SK-MEL-5 (cell line): ENCODE results near the gene NUDT3. TPM values are rescaled to one million over a fixed set of nuclear protein-coding genes. Genes with fewer than 3 reads are reported as not detected.
"Not testable (repeated sequence)": the region's sequence is repeated elsewhere in the genome, so short reads cannot be mapped to it uniquely, and the experiment has no call there.

Experiments
- DNase-seq: peaks from one replicate; pipeline ENCODE4 v3.0.0-alpha.2; 2016; ENCODE audit warnings: low read depth, low spot score
- in situ Hi-C: cut with HindIII; loops from 2 replicates; pipeline ENCODE4 v1.10.0; 2016; ENCODE audit warnings: low sequenced_read_pairs, high pct_unique_total_duplicates, low pct_unique_long_range_greater_than_20kb
- total RNA-seq: library from RNA; depleted of rRNA; stranded (reverse); fragments of >200 nt; shearing (Covaris generic); gene quantifications from 2 replicates; pipeline ENCODE4 v1.2.3, GENCODE V29; 2014

NUDT3 gene
- total RNA-seq, 1 experiment from 2014 or later, result 34.6 TPM

DNA sequence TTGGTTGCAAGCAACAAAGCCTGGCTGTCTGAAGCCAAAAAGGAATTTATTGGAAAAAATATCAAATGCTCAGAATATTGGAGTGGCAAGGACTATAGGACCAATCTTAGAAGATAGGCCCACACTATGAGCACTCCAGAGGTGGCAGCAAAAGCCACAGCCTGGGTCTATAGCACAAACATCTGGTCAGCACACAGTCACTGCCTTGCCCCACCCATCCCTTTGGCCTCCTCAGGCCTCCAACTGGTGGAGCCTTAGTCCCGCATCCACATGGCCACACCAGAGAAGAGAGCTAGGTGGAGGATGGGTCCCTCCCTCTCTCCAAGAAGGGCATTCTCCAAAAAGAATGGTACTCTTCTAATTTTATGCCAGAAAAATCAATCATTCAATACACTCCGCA lies 14.0 kb downstream of the NUDT3 start:
- in situ Hi-C loops, result no loop called here

DNA sequence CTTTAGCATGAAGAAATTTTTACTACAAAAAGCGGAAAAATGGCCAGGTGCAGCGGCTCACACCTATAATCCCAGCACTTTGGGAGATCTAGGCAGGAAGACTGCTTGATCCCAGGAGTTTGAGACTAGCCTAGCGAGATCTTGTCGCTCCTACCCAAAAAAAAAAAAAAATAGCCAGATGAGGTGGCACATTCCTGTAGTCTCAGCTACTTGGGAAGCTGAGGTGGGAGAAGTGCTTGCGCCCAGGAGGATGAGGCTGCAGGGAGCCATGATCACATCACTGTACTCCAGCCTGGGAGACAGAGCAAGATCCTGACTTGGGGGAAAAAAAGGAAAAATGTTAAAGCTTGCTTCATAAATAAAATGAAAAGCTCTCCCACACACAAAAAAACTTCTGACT lies 14.5 kb downstream of the NUDT3 start:
- no peak for DNase-seq
- in situ Hi-C loops, result no loop called here

More for the DNA sequence above, 14.0 kb downstream of the NUDT3 start:
- no peak for DNase-seq

DNA sequence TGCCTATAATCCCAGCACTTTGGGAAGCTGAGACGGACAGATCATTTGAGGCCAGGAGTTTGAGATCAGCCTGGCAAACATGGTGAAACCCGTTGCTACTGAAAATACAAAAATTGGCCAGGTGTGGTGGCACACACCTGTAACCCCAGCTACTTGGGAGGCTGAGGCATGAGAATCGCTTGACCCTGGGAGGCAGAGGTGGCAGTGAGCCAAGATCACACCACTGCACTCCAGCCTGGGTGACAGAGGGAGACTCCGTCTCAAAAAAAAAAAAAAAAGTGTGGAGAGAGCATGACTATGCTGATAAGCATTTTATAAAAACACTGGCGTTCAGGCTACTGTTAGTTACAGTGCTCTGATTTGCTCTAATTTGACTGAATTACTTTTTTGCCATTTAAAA lies 14.9 kb downstream of the NUDT3 start:
- DNase-seq, in situ Hi-C loops: not testable (repeated sequence)

DNA sequence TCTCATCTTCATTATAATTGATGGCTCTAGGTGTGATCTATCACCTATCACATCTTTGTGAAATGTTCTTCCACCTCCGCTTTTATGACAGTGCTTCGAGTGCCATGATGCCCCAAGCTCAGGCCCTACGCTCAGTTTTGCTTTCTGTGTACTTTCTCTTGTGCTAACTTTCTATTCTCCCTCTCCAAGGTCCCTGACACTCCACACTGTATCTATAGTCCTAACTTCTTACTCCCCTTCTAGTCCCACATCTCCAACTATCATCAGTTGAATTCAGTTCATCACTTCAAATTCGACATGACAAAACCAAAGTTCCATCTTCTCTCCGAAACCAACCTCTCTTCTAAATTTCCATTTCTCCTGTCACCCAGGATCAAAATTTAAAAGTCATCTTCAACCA lies 16.6 kb downstream of the NUDT3 start:
- in situ Hi-C loops, result no loop called here
- no peak for DNase-seq

DNA sequence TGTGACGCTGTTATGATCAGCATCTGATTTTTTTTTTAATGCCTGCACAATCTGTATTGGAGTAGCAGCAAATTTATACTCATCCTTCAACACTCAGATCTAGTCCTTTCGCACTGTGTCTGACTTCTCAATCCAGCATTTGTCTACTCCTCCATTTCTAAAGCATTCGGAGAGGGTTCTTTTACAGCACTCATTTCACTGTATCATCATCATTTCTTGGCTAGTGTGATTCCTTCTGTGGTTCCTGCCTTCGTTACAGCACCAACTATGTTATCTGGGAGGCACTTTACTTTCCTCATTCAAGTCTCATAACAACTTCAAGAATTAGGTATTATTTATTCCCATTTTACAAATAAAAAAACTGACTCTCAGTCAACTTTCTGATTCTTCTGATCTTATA lies 18.0 kb downstream of the NUDT3 start:
- in situ Hi-C loops, result no loop called here
- DNase-seq, result no peak

DNA sequence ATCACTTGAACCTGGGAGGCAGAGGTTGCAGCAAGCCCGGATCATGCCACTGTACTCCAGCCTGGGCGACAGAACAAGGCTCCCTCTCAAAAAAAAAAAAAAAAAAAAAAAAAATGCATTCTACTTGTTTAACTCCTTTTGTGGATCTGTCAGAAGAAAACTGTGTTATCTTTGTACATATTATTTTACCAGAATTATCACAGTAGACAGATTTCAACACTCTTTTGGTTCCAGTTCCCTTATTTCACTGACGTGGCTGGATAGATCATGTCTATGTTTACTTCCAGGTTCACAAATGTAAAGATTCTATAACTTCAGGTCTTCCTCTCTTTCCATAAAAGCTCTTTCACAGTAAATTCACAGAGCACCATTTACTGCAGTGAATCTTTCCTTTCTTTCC lies 18.4 kb downstream of the NUDT3 start:
- in situ Hi-C loops, result no loop called here
- DNase-seq, result no peak

DNA sequence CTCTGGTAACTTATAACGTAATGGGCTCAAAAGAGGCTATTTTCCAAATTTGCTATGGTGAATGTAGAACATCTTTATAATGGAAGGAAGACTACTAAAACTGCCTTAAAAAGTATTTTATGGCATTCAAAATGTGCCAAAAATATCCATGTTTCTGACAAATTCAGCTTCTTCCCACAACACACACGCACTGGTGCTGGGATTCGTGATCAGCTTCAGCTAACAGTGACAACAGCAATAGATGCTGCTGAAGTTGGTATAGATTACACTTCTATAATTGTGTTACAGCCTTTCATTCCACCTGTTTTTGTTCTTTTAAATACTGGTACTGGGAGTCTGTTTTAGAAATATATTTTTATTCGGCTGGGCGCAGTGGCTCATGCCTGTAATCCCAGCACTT lies 19.0 kb downstream of the NUDT3 start:
- in situ Hi-C loops, result no loop called here
- no peak for DNase-seq

DNA sequence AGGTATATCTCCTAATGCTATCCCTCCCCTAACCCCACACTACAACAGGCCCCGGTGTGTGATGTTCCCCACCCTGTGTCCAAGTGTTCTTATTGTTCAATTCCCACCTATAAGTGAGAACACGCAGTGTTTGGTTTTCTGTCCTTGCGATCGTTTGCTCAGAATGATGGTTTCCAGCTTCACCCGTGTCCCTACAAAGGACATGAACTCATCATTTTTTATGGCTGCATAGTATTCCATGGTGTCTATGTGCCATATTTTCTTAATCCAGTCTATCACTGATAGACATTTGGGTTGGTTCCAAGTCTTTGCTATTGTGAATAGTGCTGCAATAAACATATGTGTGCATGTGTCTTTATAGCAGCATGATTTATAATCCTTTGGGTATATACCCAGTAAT lies 20.6 kb downstream of the NUDT3 start:
- DNase-seq, in situ Hi-C loops: not testable (repeated sequence)

DNA sequence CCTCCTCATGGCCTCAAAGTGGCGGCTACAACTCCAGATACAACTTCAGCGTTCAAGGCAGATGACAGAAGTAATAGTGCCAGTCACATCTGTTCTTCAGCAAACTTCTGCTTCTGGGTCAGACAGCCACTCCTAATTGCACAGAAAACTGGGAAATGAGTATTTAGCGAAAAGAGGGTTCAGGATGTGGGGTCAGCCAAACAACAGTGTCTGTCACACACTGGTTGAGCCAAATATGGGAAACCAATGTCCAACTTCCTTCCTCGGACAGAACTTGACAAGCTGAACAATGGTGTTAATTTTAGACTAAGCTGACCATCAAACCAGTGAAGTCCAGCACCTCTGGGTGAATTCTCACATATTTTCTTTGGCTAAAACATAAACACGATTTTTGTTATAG lies 22.1 kb downstream of the NUDT3 start:
- no peak for DNase-seq
- in situ Hi-C loops, result no loop called here

DNA sequence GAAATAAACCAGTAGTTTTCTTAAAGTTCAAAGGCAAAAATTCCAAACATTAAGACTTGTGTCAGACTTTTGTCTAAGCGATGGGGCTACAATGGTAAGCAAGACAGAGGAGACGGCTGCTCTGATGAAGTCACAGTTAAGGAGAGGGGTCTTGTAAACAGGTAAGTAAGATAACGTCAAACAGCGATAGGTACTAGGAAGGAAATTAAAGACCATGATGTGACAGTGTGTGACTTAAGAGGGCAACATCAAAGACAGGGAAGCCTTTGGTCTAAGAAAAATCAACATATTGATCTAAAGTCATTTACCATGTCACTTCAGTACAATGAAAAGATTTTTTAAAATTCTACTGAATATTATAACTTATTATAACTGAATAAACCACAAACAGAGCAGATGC lies 23.1 kb downstream of the NUDT3 start:
- in situ Hi-C loops, result no loop called here

DNA sequence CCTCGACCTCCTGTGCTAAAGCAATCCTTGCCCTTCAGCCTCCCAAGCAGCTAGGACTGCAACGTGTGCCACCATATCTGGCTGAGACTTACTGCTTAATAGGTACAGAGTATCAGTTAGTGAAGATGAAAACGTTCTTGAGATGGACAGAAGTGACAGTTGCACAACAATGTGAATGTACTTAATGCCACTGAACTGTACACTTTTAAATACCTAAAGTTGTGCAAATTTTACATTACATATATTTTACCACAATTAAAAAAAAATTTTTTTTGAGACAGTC lies 25.9 kb downstream of the NUDT3 start:
- in situ Hi-C loops, result no loop called here
- no peak for DNase-seq

More for the DNA sequence above, 23.1 kb downstream of the NUDT3 start:
- no peak for DNase-seq

DNA sequence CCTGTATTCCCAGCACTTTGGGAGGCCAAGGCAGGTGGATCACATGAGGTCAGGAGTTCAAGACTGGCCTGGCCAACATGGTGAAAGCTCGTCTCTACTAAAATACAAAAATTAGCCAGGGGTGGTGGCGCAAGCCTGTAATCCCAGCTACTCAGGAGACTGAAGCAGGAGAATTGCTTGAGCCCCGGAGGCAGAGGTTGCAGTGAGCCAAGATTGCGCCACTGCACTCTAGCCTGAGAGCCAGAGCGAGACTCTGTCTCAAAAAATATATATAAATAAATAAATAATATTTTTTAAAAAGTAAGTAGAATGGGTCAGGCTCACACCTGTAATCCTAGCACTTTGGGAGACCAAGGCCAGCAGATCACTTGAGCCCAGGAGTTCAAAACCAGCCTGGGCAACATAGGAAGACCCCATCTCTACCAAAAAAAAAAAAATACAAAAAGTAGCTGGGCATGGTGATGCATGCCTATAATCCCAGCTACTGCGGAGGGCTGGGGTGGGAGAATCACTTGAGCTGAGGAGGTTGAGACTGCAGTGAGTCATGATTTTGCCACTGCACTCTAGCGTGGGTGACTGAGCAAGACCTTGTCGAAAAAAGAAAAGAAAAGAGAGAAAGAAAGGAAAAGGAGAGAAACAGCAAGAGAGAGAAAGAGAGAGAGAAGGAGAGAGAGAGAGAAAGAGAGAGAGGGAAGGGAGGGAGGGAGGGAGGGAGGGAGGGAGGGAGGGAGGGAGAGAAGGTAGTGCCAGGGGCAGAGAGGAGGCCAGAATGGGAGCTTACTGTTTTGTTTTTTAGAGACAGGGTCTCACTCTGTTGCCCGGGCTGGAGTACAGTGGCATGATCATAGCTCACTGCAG lies 26.5 kb downstream of the NUDT3 start:
- DNase-seq, in situ Hi-C loops: not testable (repeated sequence)

DNA sequence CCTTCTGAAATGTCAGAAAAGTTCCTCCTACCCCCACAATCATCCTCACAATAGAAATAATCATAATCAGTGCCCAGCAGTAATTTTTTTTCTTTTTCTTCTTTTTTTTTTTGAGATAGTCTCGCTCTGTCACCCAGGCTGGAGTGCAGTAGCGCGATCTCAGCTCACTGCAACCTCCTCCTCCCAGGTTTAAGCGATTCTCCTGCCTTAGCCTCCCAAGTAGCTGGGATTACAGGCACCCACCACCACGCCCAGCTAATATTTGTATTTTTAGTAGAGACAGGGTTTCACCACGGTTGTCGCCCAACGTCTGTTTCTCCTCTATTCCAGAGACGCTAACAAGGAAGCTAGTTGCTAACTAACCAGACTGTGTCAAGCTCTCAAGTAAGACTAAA lies 28.8 kb downstream of the NUDT3 start:
- DNase-seq, in situ Hi-C loops: not testable (repeated sequence)

DNA sequence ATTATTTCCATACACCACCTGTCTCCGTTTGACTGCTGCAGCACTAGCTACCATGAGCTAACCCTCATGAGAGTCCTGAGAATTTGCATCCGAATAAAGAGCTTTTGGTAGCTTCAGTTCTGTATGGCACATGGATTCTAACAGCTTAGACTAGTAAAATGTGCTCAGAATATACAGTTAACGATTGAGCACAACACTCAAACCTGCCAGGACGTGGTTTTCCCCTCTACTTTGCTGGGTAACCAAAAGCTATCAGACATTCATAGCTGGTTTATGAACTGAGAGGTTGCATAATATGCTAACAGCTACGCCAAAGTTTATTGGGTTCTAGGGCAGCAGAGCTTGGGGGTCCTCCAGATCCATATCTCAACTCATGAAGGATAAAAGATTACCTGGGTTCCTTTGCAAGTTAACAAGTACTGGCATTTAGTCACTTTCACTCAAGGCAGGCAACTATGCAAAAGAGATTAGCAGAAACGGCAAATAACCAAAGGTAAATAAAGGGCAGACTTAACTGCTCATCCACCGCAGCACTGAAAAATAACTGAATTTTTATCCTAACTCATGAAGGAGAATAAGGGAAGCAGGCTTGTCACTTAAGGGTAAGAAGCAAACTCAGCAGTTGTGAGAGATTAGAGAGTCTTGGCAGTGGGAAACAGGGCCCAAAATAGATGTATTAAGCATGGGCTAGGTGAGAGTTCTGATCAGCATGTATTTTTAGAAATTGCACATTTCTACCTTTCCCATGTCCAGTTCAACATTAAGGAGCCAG lies 29.4 kb downstream of the NUDT3 start:
- in situ Hi-C loops, result no loop called here
- no peak for DNase-seq

DNA sequence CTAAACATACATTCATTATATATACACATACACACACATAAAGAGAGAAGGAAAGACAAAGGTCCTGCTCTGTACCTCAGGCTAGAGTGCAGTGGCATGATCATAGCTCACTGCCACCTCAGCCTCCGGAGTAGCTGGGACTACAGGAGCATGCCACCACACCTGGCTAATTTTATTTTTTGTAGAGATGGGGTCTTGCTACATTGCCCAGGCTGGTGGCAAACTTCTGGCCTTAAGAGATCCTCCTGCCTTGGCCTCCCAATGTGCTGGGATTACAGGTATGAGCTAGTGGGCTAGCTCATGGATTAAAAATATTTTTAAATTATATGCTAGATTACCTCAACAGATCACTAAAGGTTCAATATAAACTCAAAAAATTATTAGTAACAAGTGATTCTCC lies 30.3 kb downstream of the NUDT3 start:
- in situ Hi-C loops, result no loop called here
- DNase-seq, result no peak

DNA sequence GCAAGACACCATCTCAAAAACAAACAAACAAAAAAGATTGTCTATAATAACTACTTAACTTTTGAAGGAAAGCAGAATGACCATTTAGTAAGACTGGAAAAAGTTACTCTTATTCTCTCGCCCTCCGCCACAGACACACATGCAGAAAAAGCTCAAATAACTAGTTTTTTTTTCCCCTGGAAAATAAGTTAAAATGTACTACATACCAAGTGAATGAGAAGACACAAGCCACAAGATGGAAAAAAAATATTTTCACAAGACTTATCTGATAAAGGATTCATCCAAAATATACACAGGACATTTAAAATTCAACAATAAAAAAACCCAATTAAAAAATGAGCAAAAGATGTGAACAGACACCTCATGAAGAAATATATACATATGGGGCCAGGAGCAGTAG lies 31.9 kb downstream of the NUDT3 start:
- no peak for DNase-seq
- in situ Hi-C loops, result no loop called here

DNA sequence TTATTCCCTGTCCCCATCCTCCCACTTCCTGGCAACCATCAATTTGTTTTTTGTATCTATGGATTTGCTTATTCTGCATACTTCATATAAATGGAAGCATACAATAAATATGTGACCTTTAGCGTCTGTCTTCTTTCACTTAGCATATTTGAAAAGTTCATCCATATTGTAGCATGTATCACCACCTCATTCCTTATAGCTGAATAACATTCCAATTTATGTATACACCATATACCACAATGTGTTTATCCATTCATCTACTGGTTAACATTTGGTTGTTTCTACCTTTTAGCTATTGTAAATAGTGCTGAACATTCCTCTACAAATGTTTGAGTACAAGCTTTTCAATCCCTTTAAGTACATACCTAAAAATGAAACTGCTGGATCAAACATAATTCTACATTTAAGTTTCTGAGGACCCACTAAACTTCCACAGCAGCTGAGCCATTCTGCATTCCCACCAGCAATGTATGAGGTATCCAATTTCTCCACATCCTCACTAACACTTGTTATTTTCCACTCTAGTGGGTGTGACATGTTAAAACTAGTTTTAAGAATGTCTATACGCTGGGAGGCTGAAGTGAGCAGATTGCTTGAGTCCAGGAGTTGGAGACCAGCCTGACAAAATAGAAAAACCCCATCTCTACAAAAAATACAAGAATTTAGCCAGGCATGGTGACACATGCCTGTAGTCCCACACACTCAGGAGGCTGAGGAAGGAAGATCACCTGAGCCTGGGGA lies 32.9 kb downstream of the NUDT3 start:
- in situ Hi-C loops, result no loop called here
- DNase-seq, result no peak

DNA sequence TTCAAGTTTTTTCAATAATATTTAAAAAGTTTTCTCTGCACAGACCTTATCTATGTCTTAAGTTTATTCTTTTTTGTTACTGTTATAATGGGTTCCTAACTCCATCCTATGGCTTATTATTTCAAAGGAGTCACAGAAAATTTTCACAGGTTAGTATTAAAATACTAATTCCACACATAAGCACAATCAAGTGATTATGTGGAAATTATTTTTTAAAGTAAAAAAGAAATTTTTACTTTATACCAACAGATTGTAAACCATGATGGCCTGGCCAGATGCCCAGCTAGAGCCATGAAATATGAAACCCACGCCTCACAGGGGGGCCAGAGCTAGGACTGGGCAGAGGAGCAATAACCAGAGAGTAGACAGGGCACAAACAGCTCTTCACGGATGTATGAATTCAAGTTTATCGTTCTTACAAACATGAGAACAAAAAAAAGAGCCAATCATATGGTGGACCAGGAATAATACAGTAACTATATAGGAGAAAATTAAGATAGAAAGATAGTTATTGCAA lies 34.0 kb downstream of the NUDT3 start:
- in situ Hi-C loops, result no loop called here
- no peak for DNase-seq
